H1 (cell line): ENCODE measurements around the gene EMC6. TPM values are rescaled to one million over a fixed set of nuclear protein-coding genes. Genes with fewer than 3 reads are reported as not detected.

Source experiments
- CTCF ChIA-PET: fragments of 300-600 bp; sonication (Branson Sonifier 250); formaldehyde crosslinking; loops from one replicate; lab custom pipeline; 2021; ENCODE audit not compliant: partially characterized antibody; lab: Charles Lee
- POLR2A ChIA-PET: fragments of 300-600 bp; sonication (Branson Sonifier 250); formaldehyde crosslinking; loops from one replicate; lab custom pipeline; 2021; ENCODE audit warnings: inconsistent platforms; ENCODE audit not compliant: partially characterized antibody; lab: Charles Lee
- DNase-seq, 2 experiments: peaks; one replicate each; pipeline versions ENCODE4 v3.0.0 to v3.0.0-alpha.2; 2010 to 2022; ENCODE audit warnings: low spot score in 2 of 2, low read depth in 1 of 2, mixed read lengths in 1 of 2
- FAIRE-seq: peaks from 2 replicates; lab custom pipeline; 2011; peaks lifted over from hg19 to GRCh38; lab: Jason Lieb, UNC
- H2AFZ ChIP-seq: 2 replicates; pipeline ENCODE4 v1.8.1; 2012; ENCODE audit warnings: low read length, inconsistent platforms
- H2AK5ac ChIP-seq: 2 replicates; pipeline ENCODE4 v1.6.1; 2013; ENCODE audit warnings: low read depth, low read length
- H2BK120ac ChIP-seq: replicated peaks from 2 replicates; pipeline ENCODE3; 2013; ENCODE audit warnings: low read depth, low read length, inconsistent platforms
- H2BK12ac ChIP-seq: 2 replicates; pipeline ENCODE4 v1.6.1; 2013; ENCODE audit warnings: low read depth, low read length
- H2BK15ac ChIP-seq: 2 replicates; pipeline ENCODE4 v1.6.1; 2013; ENCODE audit warnings: low read length
- H2BK20ac ChIP-seq: 2 replicates; pipeline ENCODE4 v1.6.1; 2013; ENCODE audit warnings: low read length
- H2BK5ac ChIP-seq: 2 replicates; pipeline ENCODE4 v1.6.1; 2013; ENCODE audit warnings: low read depth, low read length
- H3K14ac ChIP-seq: 2 replicates; pipeline ENCODE4 v1.6.1; 2013; ENCODE audit warnings: inconsistent platforms; ENCODE audit not compliant: insufficient read length
- H3K18ac ChIP-seq: 2 replicates; pipeline ENCODE4 v1.6.1; 2013; ENCODE audit warnings: low read length; ENCODE audit errors: extremely low read depth
- H3K23ac ChIP-seq: 2 replicates; pipeline ENCODE4 v1.6.1; 2013; ENCODE audit warnings: inconsistent platforms; ENCODE audit not compliant: insufficient read length
- H3K23me2 ChIP-seq: 2 replicates; pipeline ENCODE4 v1.6.1; 2013; ENCODE audit warnings: low read depth, low read length
- H3K27ac ChIP-seq: 2 replicates; pipeline ENCODE4 v1.6.1; 2011; ENCODE audit warnings: low read depth, low read length, inconsistent platforms
- H3K27me3 ChIP-seq, 4 experiments: replicated peaks in 1 of 4; 1 replicate in 1 of 4; 2 replicates in 3 of 4; pipeline versions ENCODE4 v1.6.1 to v1.8.1; 2011 to 2013; ENCODE audit warnings: low read length in 3 of 4, mild to moderate bottlenecking in 3 of 4, inconsistent platforms in 2 of 4, mixed read lengths in 2 of 4, moderate library complexity in 1 of 4; ENCODE audit not compliant: control insufficient read depth in 3 of 4, insufficient read depth in 3 of 4; ENCODE audit errors: extremely low read depth in 1 of 4
- H3K36me3 ChIP-seq, 4 experiments: 2 replicates each; pipeline versions ENCODE4 v1.6.1 to v1.8.1; 2011 to 2013; ENCODE audit warnings: mild to moderate bottlenecking in 4 of 4, low read length in 3 of 4, moderate library complexity in 2 of 4, control low read depth in 1 of 4, inconsistent platforms in 1 of 4; ENCODE audit not compliant: insufficient read depth in 4 of 4, control insufficient read depth in 2 of 4
- H3K4ac ChIP-seq: replicated peaks from 2 replicates; pipeline ENCODE3; 2013; ENCODE audit warnings: low read length, low read depth, mixed read lengths, inconsistent platforms; ENCODE audit not compliant: insufficient read length
- H3K4me1 ChIP-seq, 4 experiments: replicated peaks in 1 of 4; 1 replicate in 1 of 4; 2 replicates in 3 of 4; pipeline versions ENCODE4 v1.6.1 to v1.8.1; 2011 to 2013; ENCODE audit warnings: low read length in 3 of 4, inconsistent platforms in 2 of 4, mixed read lengths in 1 of 4; ENCODE audit not compliant: insufficient read depth in 4 of 4, control insufficient read depth in 3 of 4
- H3K4me2 ChIP-seq, 2 experiments: 2 replicates each; pipeline versions ENCODE4 v1.6.1 to v1.8.1; 2011 to 2013; ENCODE audit warnings: low read depth in 2 of 2, low read length in 2 of 2, control low read depth in 1 of 2, inconsistent platforms in 1 of 2, mild to moderate bottlenecking in 1 of 2; ENCODE audit not compliant: insufficient read depth in 1 of 2
- H3K4me3 ChIP-seq, 4 experiments: fragments of 200-600, 300-600 bp in 1 of 4; sonication (generic), shearing (Covaris generic), sonication (Bioruptor Twin) in 1 of 4; 2 replicates each; pipeline versions ENCODE4 v1.5.1 to v1.8.1; 2011 to 2016; ENCODE audit warnings: low read length in 4 of 4, low read depth in 3 of 4, control low read depth in 2 of 4, inconsistent platforms in 2 of 4, mild to moderate bottlenecking in 2 of 4, mixed read lengths in 1 of 4, moderate library complexity in 1 of 4; ENCODE audit not compliant: insufficient read depth in 2 of 4; ENCODE audit errors: extremely low read depth in 1 of 4
- H3K56ac ChIP-seq: replicated peaks from 2 replicates; pipeline ENCODE3; 2013; ENCODE audit warnings: low read depth, mild to moderate bottlenecking, mixed read lengths, low read length, inconsistent platforms; ENCODE audit not compliant: insufficient read length
- H3K79me1 ChIP-seq: 2 replicates; pipeline ENCODE4 v1.6.1; 2013; ENCODE audit warnings: low read depth, low read length, control low read depth
- H3K79me2 ChIP-seq, 2 experiments: 2 replicates each; pipeline versions ENCODE4 v1.6.1 to v1.8.1; 2012 to 2013; ENCODE audit warnings: low read length in 2 of 2, mild to moderate bottlenecking in 2 of 2, inconsistent platforms in 1 of 2; ENCODE audit not compliant: insufficient read depth in 2 of 2, control insufficient read depth in 1 of 2
- H3K9ac ChIP-seq, 4 experiments: replicated peaks in 1 of 4; 1 replicate in 1 of 4; 2 replicates in 3 of 4; pipeline versions ENCODE4 v1.6.1 to v1.8.1; 2011 to 2013; ENCODE audit warnings: low read depth in 3 of 4, low read length in 3 of 4, control low read depth in 2 of 4, mild to moderate bottlenecking in 2 of 4, moderate library complexity in 2 of 4, inconsistent platforms in 1 of 4; ENCODE audit errors: extremely low read depth in 1 of 4
- H3K9me3 ChIP-seq, 2 experiments: 2 replicates each; pipeline versions ENCODE4 v1.6.1 to v1.8.1; 2012 to 2013; ENCODE audit warnings: mild to moderate bottlenecking in 2 of 2, moderate library complexity in 2 of 2, control low read depth in 1 of 2, inconsistent platforms in 1 of 2, low read depth in 1 of 2, low read length in 1 of 2, mixed read lengths in 1 of 2; ENCODE audit not compliant: insufficient read depth in 2 of 2
- H4K20me1 ChIP-seq, 2 experiments: replicated peaks in 1 of 2; 2 replicates each; pipeline versions ENCODE3 to v1.8.1; 2011 to 2013; ENCODE audit warnings: inconsistent platforms in 2 of 2, low read length in 2 of 2, mild to moderate bottlenecking in 1 of 2; ENCODE audit not compliant: insufficient read depth in 2 of 2, control insufficient read depth in 1 of 2
- H4K5ac ChIP-seq: 2 replicates; pipeline ENCODE4 v1.6.1; 2013; ENCODE audit warnings: low read length, low read depth, mixed read lengths, inconsistent platforms; ENCODE audit not compliant: insufficient read length
- H4K8ac ChIP-seq: 2 replicates; pipeline ENCODE4 v1.8.0; 2013; ENCODE audit warnings: mild to moderate bottlenecking, moderate library complexity, low read length, inconsistent platforms; ENCODE audit not compliant: insufficient read depth; ENCODE audit errors: extremely low read depth
- H4K91ac ChIP-seq: replicated peaks from 2 replicates; pipeline ENCODE3; 2013; ENCODE audit warnings: low read length, mixed read lengths, inconsistent platforms; ENCODE audit not compliant: insufficient read length
- CREB1 ChIP-seq: IDR thresholded peaks from 2 replicates; pipeline ENCODE4 v1.6.1; 2012; ENCODE audit warnings: inconsistent platforms
- EGR1 ChIP-seq: IDR thresholded peaks from 2 replicates; pipeline ENCODE4 v1.6.1; 2011; ENCODE audit warnings: low read depth, low read length, borderline replicate concordance
- EZH2 ChIP-seq: fragments of 200-600 bp; sonication (generic); IDR thresholded peaks from 2 replicates; pipeline ENCODE4 v1.7.1; 2012; ENCODE audit warnings: low read depth, mild to moderate bottlenecking, moderate library complexity, low read length, inconsistent platforms; ENCODE audit not compliant: severe bottlenecking
- GTF2F1 ChIP-seq: IDR thresholded peaks from 2 replicates; pipeline ENCODE4 v1.6.1; 2012; ENCODE audit warnings: low read depth, low read length, improper control_type of control experiment, borderline replicate concordance
- KDM5A ChIP-seq: fragments of 200-600 bp; IDR thresholded peaks from 2 replicates; pipeline ENCODE4 v1.7.1; 2012; ENCODE audit warnings: mild to moderate bottlenecking, low read length, inconsistent platforms, mixed read lengths
- PHF8 ChIP-seq: fragments of 200-600 bp; sonication (generic); conservative IDR thresholded peaks from 2 replicates; pipeline ENCODE4 v1.7.1; 2012; ENCODE audit warnings: low read depth, mild to moderate bottlenecking, inconsistent platforms, low read length, moderate library complexity
- POLR2A ChIP-seq, 2 experiments: IDR thresholded peaks; 1 replicate in 1 of 2; 2 replicates in 1 of 2; pipeline ENCODE4 v1.6.1; 2011; ENCODE audit warnings: low read depth in 2 of 2, low read length in 2 of 2, mild to moderate bottlenecking in 2 of 2; ENCODE audit errors: control extremely low read depth in 1 of 2
- SP2 ChIP-seq: IDR thresholded peaks from 2 replicates; pipeline ENCODE4 v1.6.1; 2012; ENCODE audit warnings: mild to moderate bottlenecking, low read length, inconsistent platforms
- SUZ12 ChIP-seq: fragments of 200-600 bp; sonication (generic); IDR thresholded peaks from 2 replicates; pipeline ENCODE4 v1.6.1; 2012; ENCODE audit warnings: mild to moderate bottlenecking, inconsistent platforms, low read length, moderate library complexity, mixed read lengths
- YY1 ChIP-seq: IDR thresholded peaks from 2 replicates; pipeline ENCODE4 v1.6.1; 2011; ENCODE audit warnings: low read depth, mild to moderate bottlenecking, low read length
- WGBS, 2 experiments: shearing (Covaris generic) in 1 of 2; methylation state at CpG; one replicate each; pipeline versions ENCODE4 v1.1.6 to v1.1.7; 2013 to 2015; ENCODE audit warnings: low lambda C conversion rate in 2 of 2, mixed read lengths in 2 of 2, inconsistent platforms in 1 of 2, low coverage in 1 of 2, missing lambda C conversion rate in 1 of 2; ENCODE audit not compliant: insufficient replicate concordance in 2 of 2, insufficient coverage in 1 of 2, insufficient read length in 1 of 2; ENCODE audit errors: extremely low coverage in 1 of 2, missing lambda C conversion rate in 1 of 2; 5-methylcytosine and 5-hydroxymethylcytosine counted together
- polyA plus RNA-seq, 7 experiments: library from polyadenylated mRNA; depleted of rRNA in 3 of 7; stranded (reverse) in 5 of 7; unstranded in 2 of 7; fragments of >200 nt in 5 of 7; fragments of 200-250 nt in 2 of 7; gene quantifications; 1 replicate in 5 of 7; 2 replicates in 1 of 7; 4 replicates in 1 of 7; pipeline versions ENCODE4 v1.2.1 to v1.2.3, GENCODE V29; 2011 to 2013; ENCODE audit warnings: missing spikeins in 2 of 7, mixed read lengths in 2 of 7
- total RNA-seq: library from RNA; stranded (reverse); fragmentation: NEBNext Ultra II Directional; extraction: Animal tissue kit (Norgen Biotek cat#: 25700); gene quantifications from 2 replicates; pipeline ENCODE4 v1.2.1, GENCODE V29; 2021
- TF ChIP-seq, protein P1 (sequence below): IDR thresholded peaks from 2 replicates; pipeline ENCODE4 v1.6.1; 2012; ENCODE audit warnings: low read length, inconsistent platforms

Gene EMC6
- total and polyA plus RNA-seq, 2 of the 8 experiments (the other 6 are each of a cell fraction or from before 2014, with no cell fraction given) = 81.5 to 193 TPM

DNA sequence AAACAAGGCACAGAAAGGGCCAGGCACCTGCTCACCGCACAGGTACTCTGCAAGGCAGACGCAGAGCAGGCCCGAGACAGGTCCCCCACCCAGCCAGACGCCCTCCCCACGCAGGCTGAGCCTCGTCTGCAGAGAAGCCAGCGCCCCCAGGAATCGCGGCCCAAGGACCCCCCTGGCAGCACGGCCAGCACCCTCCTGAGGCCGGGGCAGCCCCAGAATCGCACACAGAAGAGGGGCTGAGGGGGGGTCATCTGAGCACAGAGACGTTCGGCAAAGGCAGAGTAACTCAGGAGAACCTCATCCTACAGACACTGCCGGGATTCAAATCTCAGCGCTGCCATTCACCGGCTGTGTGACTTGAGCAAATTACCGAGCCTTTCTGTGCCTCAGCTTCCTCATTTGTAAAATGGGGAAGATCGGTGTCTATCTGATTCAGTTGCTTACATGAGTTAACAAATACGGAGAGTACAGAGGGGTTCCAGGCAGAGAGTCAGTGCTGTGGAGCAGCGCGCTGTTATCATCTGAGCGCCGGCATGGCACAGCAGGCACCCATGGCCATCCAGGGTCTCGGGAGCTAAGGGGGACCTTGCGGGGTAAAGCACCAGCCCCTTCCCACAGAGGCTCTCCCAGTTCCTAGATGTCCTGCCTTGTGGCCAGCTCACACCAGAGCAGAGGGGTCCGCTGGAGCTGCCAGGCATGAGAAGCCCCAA is 10.4 kb downstream of the EMC6 start:
- no peak overlapping the region for H2BK20ac ChIP-seq
- ChIA-PET POLR2A (interaction anchor here (0.8 to 2.2 kb wide), 3 partner anchors 11 to 18 kb away, joined by 3 to 17 read pairs (median 3); partner anchors contain the start of genes EMC6, P2RX5 and TAX1BP3), CTCF (interaction anchor here (0.9 to 4.2 kb wide), 14 partner anchors 9 to 179 kb away, joined by 3 to 29 read pairs (median 4); partner anchors contain the start of genes CTNS, HASPIN and SHPK)
- no peak overlapping the region for H3K9ac ChIP-seq
- H3K9me3 ChIP-seq = no peaks in the 10 kb centered on the region
- H3K4ac ChIP-seq = no peak overlapping the region
- no peak overlapping the region for H4K91ac ChIP-seq
- no peaks in the 10 kb centered on the region for H3K79me2 ChIP-seq
- no peak overlapping the region for H2BK15ac ChIP-seq
- no peak overlapping the region for H3K14ac ChIP-seq
- no peak overlapping the region for H3K4me2 ChIP-seq
- peak in 1 of 2 experiments; percentile 47 for DNase-seq
- 0 out of 7 replicates have a peak, but pooled peaks cover 0 to 2% (median 0%) of the 10 kb centered on the region in 4 experiments for H3K27me3 ChIP-seq
- no peaks in the 10 kb centered on the region for H3K36me3 ChIP-seq
- H2BK5ac ChIP-seq = no peak overlapping the region
- no peak overlapping the region for H2AFZ ChIP-seq
- H4K8ac ChIP-seq = no peak overlapping the region
- H2BK120ac ChIP-seq = no peak overlapping the region
- 91% methylated on average over 24 of the region's 27 CpGs; no CpG with 5 or more reads in 1 of the 2 experiments for WGBS, 2 experiments
- no peak for FAIRE-seq
- no peak overlapping the region for H3K23ac ChIP-seq
- H4K5ac ChIP-seq = no peak overlapping the region
- peaks cover 0 to 2% (median 0%) of the 10 kb centered on the region in 4 experiments; a peak in 2 of 7 replicates for H3K4me1 ChIP-seq
- no peak overlapping the region for H2AK5ac ChIP-seq
- H3K4me3 ChIP-seq = no peak overlapping the region
- H2BK12ac ChIP-seq = no peak overlapping the region
- H3K23me2 ChIP-seq = no peaks in the 10 kb centered on the region
- no peak overlapping the region for H3K18ac ChIP-seq
- H3K27ac ChIP-seq = no peak overlapping the region
- peaks cover 0 to 3% of the 10 kb centered on the region in 2 experiments for H4K20me1 ChIP-seq
- H3K79me1 ChIP-seq = no peaks in the 10 kb centered on the region
- H3K56ac ChIP-seq = no peak overlapping the region
- TF ChIP-seq SP2 (no peak), SUZ12 (no peak), YY1 (no peak), KDM5A (no peak), GTF2F1 (no peak), CREB1 (no peak), POLR2A (IDR thresholded peaks at IDR 0.05; ENCODE audit: control extremely low read depth in 1 of 2, low read depth in 2 of 2, low read length in 2 of 2) (no peak), EZH2 (no peak), EGR1 (no peak), PHF8 (no peak)
- TF ChIP-seq, protein P1, sequence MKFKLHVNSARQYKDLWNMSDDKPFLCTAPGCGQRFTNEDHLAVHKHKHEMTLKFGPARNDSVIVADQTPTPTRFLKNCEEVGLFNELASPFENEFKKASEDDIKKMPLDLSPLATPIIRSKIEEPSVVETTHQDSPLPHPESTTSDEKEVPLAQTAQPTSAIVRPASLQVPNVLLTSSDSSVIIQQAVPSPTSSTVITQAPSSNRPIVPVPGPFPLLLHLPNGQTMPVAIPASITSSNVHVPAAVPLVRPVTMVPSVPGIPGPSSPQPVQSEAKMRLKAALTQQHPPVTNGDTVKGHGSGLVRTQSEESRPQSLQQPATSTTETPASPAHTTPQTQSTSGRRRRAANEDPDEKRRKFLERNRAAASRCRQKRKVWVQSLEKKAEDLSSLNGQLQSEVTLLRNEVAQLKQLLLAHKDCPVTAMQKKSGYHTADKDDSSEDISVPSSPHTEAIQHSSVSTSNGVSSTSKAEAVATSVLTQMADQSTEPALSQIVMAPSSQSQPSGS = no peak
